ENCODE data around the gene COL6A2. TPM values are rescaled to one million over a fixed set of nuclear protein-coding genes. Genes with fewer than 3 reads are reported as not detected.
"Not testable (repeated sequence)": the region's sequence is repeated elsewhere in the genome, so short reads cannot be mapped to it uniquely, and the experiment has no call there.

COL6A2 gene
- total RNA-seq, 1 donor from 2014 or later, result 32.0 TPM

DNA sequence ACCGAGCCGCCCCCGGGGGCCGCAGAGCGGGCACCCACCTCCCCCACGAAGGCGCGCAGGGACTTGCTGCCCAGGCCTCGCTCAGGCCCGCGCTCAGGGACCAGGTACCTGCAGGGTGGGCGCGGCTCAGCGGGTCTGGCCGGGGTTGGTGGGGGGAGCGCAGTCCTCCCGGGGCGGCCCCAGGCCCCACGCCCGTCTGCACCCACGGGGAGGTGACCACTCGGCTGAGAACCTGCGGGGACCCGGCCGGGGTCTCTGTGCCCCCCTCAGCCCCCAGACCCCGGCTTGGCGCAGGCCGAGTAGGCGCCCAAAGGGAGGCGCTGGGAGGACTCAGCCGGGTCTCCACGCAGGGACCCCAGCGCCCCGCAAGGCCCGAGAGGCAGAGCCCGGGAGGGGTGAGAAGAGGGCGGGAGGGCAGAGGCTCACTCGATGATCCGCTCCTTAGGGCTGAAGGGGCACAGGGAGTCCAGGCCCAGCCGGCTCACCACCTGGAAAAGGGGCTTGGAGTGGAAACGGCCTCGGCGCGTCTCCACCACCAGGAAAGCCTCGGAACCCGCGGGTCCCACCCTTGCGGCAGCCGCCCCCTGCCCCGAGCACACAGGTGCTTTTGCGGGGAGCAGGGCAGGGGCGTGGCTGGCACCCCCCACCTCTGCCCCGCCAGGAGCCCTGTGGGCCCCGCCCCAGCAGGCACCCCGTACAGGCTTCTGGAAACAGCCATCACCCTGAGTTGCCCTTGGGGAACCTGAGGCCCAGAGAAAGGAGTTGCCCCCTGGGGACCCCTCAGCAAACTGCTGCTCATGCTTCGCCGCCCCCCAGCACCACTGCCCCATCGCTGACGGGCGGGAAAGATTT lies 48.2 kb downstream of the COL6A2 start:
- H3K27ac Mint-ChIP-seq, result peak overlapping the region; percentile 86
- peaks cover 5% of the 10 kb centered on the region for H3K36me3 Mint-ChIP-seq (ENCODE audit: insufficient read depth)
- TF ChIP-seq, protein P1, sequence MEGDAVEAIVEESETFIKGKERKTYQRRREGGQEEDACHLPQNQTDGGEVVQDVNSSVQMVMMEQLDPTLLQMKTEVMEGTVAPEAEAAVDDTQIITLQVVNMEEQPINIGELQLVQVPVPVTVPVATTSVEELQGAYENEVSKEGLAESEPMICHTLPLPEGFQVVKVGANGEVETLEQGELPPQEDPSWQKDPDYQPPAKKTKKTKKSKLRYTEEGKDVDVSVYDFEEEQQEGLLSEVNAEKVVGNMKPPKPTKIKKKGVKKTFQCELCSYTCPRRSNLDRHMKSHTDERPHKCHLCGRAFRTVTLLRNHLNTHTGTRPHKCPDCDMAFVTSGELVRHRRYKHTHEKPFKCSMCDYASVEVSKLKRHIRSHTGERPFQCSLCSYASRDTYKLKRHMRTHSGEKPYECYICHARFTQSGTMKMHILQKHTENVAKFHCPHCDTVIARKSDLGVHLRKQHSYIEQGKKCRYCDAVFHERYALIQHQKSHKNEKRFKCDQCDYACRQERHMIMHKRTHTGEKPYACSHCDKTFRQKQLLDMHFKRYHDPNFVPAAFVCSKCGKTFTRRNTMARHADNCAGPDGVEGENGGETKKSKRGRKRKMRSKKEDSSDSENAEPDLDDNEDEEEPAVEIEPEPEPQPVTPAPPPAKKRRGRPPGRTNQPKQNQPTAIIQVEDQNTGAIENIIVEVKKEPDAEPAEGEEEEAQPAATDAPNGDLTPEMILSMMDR (IDR thresholded peaks at IDR 0.05; ENCODE audit: unreplicated experiment), result no peak
- DNase-seq (ENCODE audit: low spot score, unreplicated experiment), result no peak
- peaks cover 10% of the 10 kb centered on the region for H3K4me1 Mint-ChIP-seq (ENCODE audit: low read depth)
- H3K9me3 Mint-ChIP-seq (ENCODE audit: low read depth), result no peaks in the 10 kb centered on the region
- peaks cover 13% of the 10 kb centered on the region for H3K27me3 Mint-ChIP-seq
- H3K4me3 Mint-ChIP-seq (ENCODE audit: low read depth), result no peak overlapping the region

DNA sequence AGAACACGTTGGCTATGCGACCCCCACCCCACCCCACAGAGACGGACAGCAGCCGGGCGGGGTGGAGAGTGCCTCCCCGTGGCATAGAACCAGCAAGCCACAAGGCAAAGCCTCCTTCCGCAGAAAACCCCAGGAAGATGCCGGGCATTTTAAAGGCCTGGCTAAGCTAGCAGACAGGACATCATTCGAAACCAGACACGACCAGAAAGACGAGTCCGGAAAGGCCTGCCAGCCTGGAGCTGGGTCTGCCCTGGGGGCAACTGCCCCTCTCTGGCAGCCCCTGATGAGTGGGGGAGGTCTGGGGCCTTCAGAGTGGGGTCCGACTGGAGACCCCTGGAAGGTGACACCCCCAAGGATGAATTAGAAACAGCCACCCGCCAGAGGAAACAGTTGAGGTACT lies 48.9 kb downstream of the COL6A2 start:
- peaks cover 8% of the 10 kb centered on the region for H3K4me1 Mint-ChIP-seq (ENCODE audit: low read depth)
- H3K27me3 Mint-ChIP-seq, result peaks cover 7% of the 10 kb centered on the region
- TF ChIP-seq, protein P1 (IDR thresholded peaks at IDR 0.05; ENCODE audit: unreplicated experiment), result no peak
- H3K4me3 Mint-ChIP-seq (ENCODE audit: low read depth), result no peak overlapping the region
- no peak for DNase-seq (ENCODE audit: low spot score, unreplicated experiment)
- H3K27ac Mint-ChIP-seq, result peak overlapping the region; percentile 86
- H3K36me3 Mint-ChIP-seq (ENCODE audit: insufficient read depth), result peaks cover 3% of the 10 kb centered on the region
- H3K9me3 Mint-ChIP-seq (ENCODE audit: low read depth), result no peaks in the 10 kb centered on the region

- not testable (repeated sequence) for DNase-seq (ENCODE audit: low spot score, unreplicated experiment); H3K4me3 Mint-ChIP-seq (ENCODE audit: low read depth); H3K4me1 Mint-ChIP-seq (ENCODE audit: low read depth); H3K9me3 Mint-ChIP-seq (ENCODE audit: low read depth); H3K27me3 Mint-ChIP-seq; H3K36me3 Mint-ChIP-seq (ENCODE audit: insufficient read depth)
- TF ChIP-seq, protein P1 (IDR thresholded peaks at IDR 0.05; ENCODE audit: unreplicated experiment), result peak; percentile 65
- peak overlapping the region; percentile 83 for H3K27ac Mint-ChIP-seq
These were observed 49.5 kb downstream of the COL6A2 start for GRCh38 chr21:46147429-46147828.

DNA sequence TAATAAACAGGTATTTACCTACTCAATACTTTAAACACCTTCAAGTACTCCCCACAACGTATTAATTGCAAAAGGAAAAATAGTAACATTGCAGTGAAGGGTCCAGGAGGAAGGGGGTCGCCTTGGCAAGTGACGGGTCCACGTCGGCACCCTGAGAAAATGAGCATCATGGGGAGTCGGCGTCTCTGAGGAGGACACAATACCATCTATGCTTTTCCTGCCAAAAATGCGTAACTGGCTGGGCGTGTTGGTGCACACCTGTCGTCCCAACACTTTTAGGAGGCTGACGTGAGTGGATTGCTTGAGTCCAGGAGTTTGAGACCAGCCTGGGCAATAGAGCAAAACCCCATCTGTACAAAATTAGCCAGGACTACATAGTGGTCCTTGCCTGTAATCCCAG lies 50.2 kb downstream of the COL6A2 start:
- TF ChIP-seq, protein P1 (IDR thresholded peaks at IDR 0.05; ENCODE audit: unreplicated experiment), result no peak
- H3K36me3 Mint-ChIP-seq (ENCODE audit: insufficient read depth), result peaks cover 1% of the 10 kb centered on the region
- H3K27me3 Mint-ChIP-seq, result no peaks in the 10 kb centered on the region
- no peak overlapping the region for H3K4me3 Mint-ChIP-seq (ENCODE audit: low read depth)
- peaks cover 11% of the 10 kb centered on the region for H3K4me1 Mint-ChIP-seq (ENCODE audit: low read depth)
- no peaks in the 10 kb centered on the region for H3K9me3 Mint-ChIP-seq (ENCODE audit: low read depth)
- no peak for DNase-seq (ENCODE audit: low spot score, unreplicated experiment)
- H3K27ac Mint-ChIP-seq, result no peak overlapping the region

DNA sequence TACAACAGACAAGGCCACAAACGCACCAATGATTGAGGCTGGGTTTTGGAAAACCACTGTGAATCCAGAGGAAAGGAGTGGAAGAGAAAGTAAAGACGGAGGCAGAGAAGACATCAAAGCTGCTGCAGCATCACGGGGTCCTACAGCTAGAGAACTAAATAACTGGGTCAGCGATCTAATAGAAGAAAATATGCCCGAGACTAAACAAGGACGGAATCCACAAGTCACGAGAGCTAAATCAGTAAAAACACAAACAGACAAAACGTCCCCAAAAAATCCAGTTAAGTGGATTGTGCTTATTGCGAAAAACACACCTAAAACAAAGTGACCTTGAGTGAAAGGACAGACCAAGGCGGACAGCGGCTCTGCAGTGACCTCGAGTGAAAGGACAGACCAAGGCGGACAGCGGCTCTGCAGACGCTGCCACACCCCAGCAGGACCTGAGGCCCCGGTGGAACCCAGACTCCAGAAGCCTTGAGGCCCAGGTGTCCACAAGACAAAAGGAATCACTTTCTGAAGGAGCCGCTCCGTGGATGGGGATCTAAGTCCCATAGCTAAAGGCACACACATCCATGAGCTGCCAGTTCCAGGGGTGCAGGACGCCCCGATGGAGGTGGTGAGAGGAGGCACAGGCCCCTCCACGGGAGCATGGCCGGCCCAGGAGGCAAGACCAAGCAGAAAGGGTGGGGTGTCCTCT lies 51.4 kb downstream of the COL6A2 start:
- DNase-seq (ENCODE audit: low spot score, unreplicated experiment), result no peak
- no peak overlapping the region for H3K4me3 Mint-ChIP-seq (ENCODE audit: low read depth)
- no peaks in the 10 kb centered on the region for H3K27me3 Mint-ChIP-seq
- no peaks in the 10 kb centered on the region for H3K9me3 Mint-ChIP-seq (ENCODE audit: low read depth)
- no peak overlapping the region for H3K27ac Mint-ChIP-seq
- TF ChIP-seq, protein P1 (IDR thresholded peaks at IDR 0.05; ENCODE audit: unreplicated experiment), result no peak
- peaks cover 8% of the 10 kb centered on the region for H3K4me1 Mint-ChIP-seq (ENCODE audit: low read depth)
- H3K36me3 Mint-ChIP-seq (ENCODE audit: insufficient read depth), result peaks cover 1% of the 10 kb centered on the region

All from progenitor cell of endocrine pancreas (in vitro differentiated cells).